IMR-90 (cell line): ENCODE measurements around the gene ZBTB40. TPM values are rescaled to one million over a fixed set of nuclear protein-coding genes. Genes with fewer than 3 reads are reported as not detected.

Experiments used
- ATAC-seq: fragments of 200-7000 bp; cut with Tn5 transposase; 2 replicates; pipeline ENCODE4 v1.9.1; 2020; ENCODE audit warnings: low read depth, mild to moderate bottlenecking, moderate library complexity
- BruUV-seq: library from RNA; stranded (reverse); fragments of 400-500 nt; replicated peaks from 2 replicates; lab custom pipeline; 2021; lab: Mats Ljungman, UMichigan
- CTCF ChIA-PET: fragments of 300-600 bp; formaldehyde crosslinking; extraction: SDS; loops from one replicate; lab custom pipeline; 2021; ENCODE audit warnings: antibody characterized with exemption; lab: Yijun Ruan, JAX
- POLR2A ChIA-PET: fragments of 300-600 bp; sonication (Branson Sonifier 250); formaldehyde crosslinking; loops from one replicate; lab custom pipeline; 2022; ENCODE audit warnings: antibody characterized with exemption; ENCODE audit not compliant: unreplicated experiment; lab: Charles Lee
- DNase-seq: peaks from one replicate; pipeline ENCODE4 v3.0.0; 2013
- H2AFZ ChIP-seq: replicated peaks from 2 replicates; pipeline ENCODE3; 2013; ENCODE audit warnings: low read length, mild to moderate bottlenecking; ENCODE audit not compliant: poor library complexity
- H2AK5ac ChIP-seq: 2 replicates; pipeline ENCODE4 v1.6.1; 2013; ENCODE audit warnings: low read depth, low read length, inconsistent platforms
- H2AK9ac ChIP-seq: replicated peaks from 2 replicates; pipeline ENCODE3; 2013; ENCODE audit warnings: mild to moderate bottlenecking, low read depth, low read length, moderate library complexity; ENCODE audit not compliant: poor library complexity
- H2BK120ac ChIP-seq: 2 replicates; pipeline ENCODE4 v1.6.1; 2013; ENCODE audit warnings: low read depth, low read length, inconsistent platforms
- H2BK15ac ChIP-seq: 3 replicates; pipeline ENCODE4 v1.6.1; 2013; ENCODE audit warnings: low read depth, low read length, inconsistent platforms
- H2BK20ac ChIP-seq: 2 replicates; pipeline ENCODE4 v1.6.1; 2013; ENCODE audit warnings: low read depth, mild to moderate bottlenecking, inconsistent platforms, low read length, moderate library complexity
- H2BK5ac ChIP-seq: 2 replicates; pipeline ENCODE4 v1.6.1; 2013; ENCODE audit warnings: mild to moderate bottlenecking, low read depth, low read length, inconsistent platforms; ENCODE audit not compliant: poor library complexity, severe bottlenecking
- H3K14ac ChIP-seq: replicated peaks from 2 replicates; pipeline ENCODE4 v1.6.1; 2013; ENCODE audit warnings: low read depth, low read length, inconsistent platforms
- H3K18ac ChIP-seq: 2 replicates; pipeline ENCODE4 v1.6.1; 2013; ENCODE audit warnings: low read depth, low read length, control low read depth
- H3K23ac ChIP-seq: 2 replicates; pipeline ENCODE4 v1.6.1; 2013; ENCODE audit warnings: low read depth, low read length, inconsistent platforms
- H3K27ac ChIP-seq: 2 replicates; pipeline ENCODE4 v1.5.1; 2013; ENCODE audit warnings: mild to moderate bottlenecking, control low read depth, low read length; ENCODE audit not compliant: insufficient read depth
- H3K27me3 ChIP-seq: 2 replicates; pipeline ENCODE4 v1.6.1; 2013; ENCODE audit warnings: low read length; ENCODE audit not compliant: control insufficient read depth, insufficient read depth
- H3K36me3 ChIP-seq: 2 replicates; pipeline ENCODE4 v1.6.1; 2013; ENCODE audit warnings: low read length, mixed read lengths; ENCODE audit not compliant: control insufficient read depth, insufficient read depth
- H3K4ac ChIP-seq: 2 replicates; pipeline ENCODE4 v1.6.1; 2013; ENCODE audit warnings: low read depth, low read length, inconsistent platforms
- H3K4me1 ChIP-seq: 2 replicates; pipeline ENCODE4 v1.6.1; 2013; ENCODE audit warnings: low read length, mixed read lengths; ENCODE audit not compliant: control insufficient read depth, insufficient read depth
- H3K4me2 ChIP-seq: 2 replicates; pipeline ENCODE4 v1.6.1; 2013; ENCODE audit warnings: low read depth, mild to moderate bottlenecking, control low read depth, low read length, moderate library complexity
- H3K4me3 ChIP-seq: 2 replicates; pipeline ENCODE4 v1.5.1; 2013; ENCODE audit warnings: low read depth, mild to moderate bottlenecking, control low read depth, low read length, moderate library complexity; ENCODE audit not compliant: insufficient read depth
- H3K56ac ChIP-seq: 2 replicates; pipeline ENCODE4 v1.6.1; 2013; ENCODE audit warnings: low read length, inconsistent platforms; ENCODE audit not compliant: insufficient read depth; ENCODE audit errors: extremely low read depth
- H3K79me1 ChIP-seq, 2 experiments: 2 replicates each; pipeline ENCODE4 v1.6.1; 2013; ENCODE audit warnings: low read length in 2 of 2, inconsistent platforms in 1 of 2, low read depth in 1 of 2
- H3K9ac ChIP-seq: 2 replicates; pipeline ENCODE4 v1.6.1; 2013; ENCODE audit warnings: low read depth, low read length, control low read depth
- H3K9me1 ChIP-seq: 2 replicates; pipeline ENCODE4 v1.6.1; 2013; ENCODE audit warnings: low read length, inconsistent platforms; ENCODE audit not compliant: insufficient read depth
- H3K9me3 ChIP-seq: 2 replicates; pipeline ENCODE4 v1.6.1; 2013; ENCODE audit warnings: low read length; ENCODE audit not compliant: control insufficient read depth, insufficient read depth
- H4K20me1 ChIP-seq: 2 replicates; pipeline ENCODE4 v1.6.1; 2013; ENCODE audit warnings: low read length, inconsistent platforms; ENCODE audit not compliant: insufficient read depth
- H4K5ac ChIP-seq: 2 replicates; pipeline ENCODE4 v1.6.1; 2013; ENCODE audit warnings: mild to moderate bottlenecking, low read depth, low read length, control low read depth
- H4K8ac ChIP-seq, 2 experiments: 2 replicates each; pipeline ENCODE4 v1.6.1; 2013; ENCODE audit warnings: low read depth in 2 of 2, low read length in 2 of 2, control low read depth in 1 of 2, inconsistent platforms in 1 of 2
- H4K91ac ChIP-seq: 2 replicates; pipeline ENCODE4 v1.6.1; 2013; ENCODE audit warnings: low read depth, low read length, inconsistent platforms; ENCODE audit not compliant: insufficient read depth
- CHD1 ChIP-seq: IDR thresholded peaks from 2 replicates; pipeline ENCODE4 v1.6.1; 2012; ENCODE audit warnings: low read depth, low read length, improper control_type of control experiment
- FOS ChIP-seq: fragments of 150-350 bp; IDR thresholded peaks from 2 replicates; pipeline ENCODE4 v1.6.1; 2016; ENCODE audit warnings: low read depth, low read length
- MAZ ChIP-seq: IDR thresholded peaks from 2 replicates; pipeline ENCODE4 v1.6.1; 2012; ENCODE audit warnings: low read depth, mild to moderate bottlenecking, low read length, improper control_type of control experiment, moderate library complexity, borderline replicate concordance
- MXI1 ChIP-seq: IDR thresholded peaks from 2 replicates; pipeline ENCODE4 v1.6.1; 2012; ENCODE audit warnings: low read depth, mild to moderate bottlenecking, low read length, moderate library complexity, borderline replicate concordance
- NFE2L2 ChIP-seq: fragments of 150-350 bp; IDR thresholded peaks from 2 replicates; pipeline ENCODE4 v1.6.1; 2016; ENCODE audit warnings: low read depth, mild to moderate bottlenecking, low read length
- POLR2A ChIP-seq: IDR thresholded peaks from 2 replicates; pipeline ENCODE4 v1.6.1; 2012; ENCODE audit warnings: mild to moderate bottlenecking, low read depth, low read length
- RCOR1 ChIP-seq: IDR thresholded peaks from 2 replicates; pipeline ENCODE4 v1.6.1; 2012; ENCODE audit warnings: mild to moderate bottlenecking, low read length, improper control_type of control experiment; ENCODE audit not compliant: insufficient replicate concordance
- RFX5 ChIP-seq: IDR thresholded peaks from 2 replicates; pipeline ENCODE4 v1.8.0; 2012; ENCODE audit warnings: low read depth, mild to moderate bottlenecking, low read length, moderate library complexity
- WGBS, 2 experiments: methylation state at CpG; one replicate each; pipeline versions ENCODE4 v1.1.5 to v1.1.7; 2013; ENCODE audit warnings: missing lambda C conversion rate in 2 of 2; ENCODE audit not compliant: insufficient read length in 1 of 2; ENCODE audit errors: extremely low coverage in 2 of 2; 5-methylcytosine and 5-hydroxymethylcytosine counted together
- dilution Hi-C: fragments of 300-500 bp; cut with HindIII; formaldehyde crosslinking; loops from one replicate; pipeline ENCODE4 v1.14.3; 2018; ENCODE audit warnings: low sequenced_read_pairs; ENCODE audit not compliant: unreplicated experiment
- in situ Hi-C: fragments of 300-500 bp; cut with MboI; formaldehyde crosslinking; loops from 3 replicates; pipeline ENCODE4 v1.14.3; 2019; ENCODE audit warnings: low sequenced_read_pairs, inconsistent platforms, mixed read lengths
- intact Hi-C: fragments of 100-400 bp; cut with micrococcal nuclease; formaldehyde crosslinking; loops from 2 replicates; pipeline ENCODE4 v1.10.0; 2022
- polyA plus RNA-seq, 3 experiments: library from polyadenylated mRNA; depleted of rRNA; stranded (reverse); fragments of >200 nt; gene quantifications; 2 replicates each; pipeline ENCODE4 v1.2.3, GENCODE V29; 2012; ENCODE audit warnings: low replicate concordance in 1 of 3
- total RNA-seq: library from RNA; depleted of rRNA; stranded (reverse); fragments of >200 nt; gene quantifications from 2 replicates; pipeline ENCODE4 v1.2.3, GENCODE V29; 2012
- TF ChIP-seq, protein P1 (sequence below): conservative IDR thresholded peaks from 2 replicates; pipeline ENCODE4 v1.5.1; 2012; ENCODE audit warnings: mild to moderate bottlenecking, low read depth, low read length, improper control_type of control experiment
- TF ChIP-seq, protein P2 (sequence below): fragments of 150-350 bp; IDR thresholded peaks from 2 replicates; pipeline ENCODE4 v1.6.1; 2016; ENCODE audit warnings: low read depth, mild to moderate bottlenecking, low read length, moderate library complexity, borderline replicate concordance

The ZBTB40 gene
- total and polyA plus RNA-seq, 2 of the 4 experiments (the other 2 are of a cell fraction), result 6.0 to 9.7 TPM

DNA sequence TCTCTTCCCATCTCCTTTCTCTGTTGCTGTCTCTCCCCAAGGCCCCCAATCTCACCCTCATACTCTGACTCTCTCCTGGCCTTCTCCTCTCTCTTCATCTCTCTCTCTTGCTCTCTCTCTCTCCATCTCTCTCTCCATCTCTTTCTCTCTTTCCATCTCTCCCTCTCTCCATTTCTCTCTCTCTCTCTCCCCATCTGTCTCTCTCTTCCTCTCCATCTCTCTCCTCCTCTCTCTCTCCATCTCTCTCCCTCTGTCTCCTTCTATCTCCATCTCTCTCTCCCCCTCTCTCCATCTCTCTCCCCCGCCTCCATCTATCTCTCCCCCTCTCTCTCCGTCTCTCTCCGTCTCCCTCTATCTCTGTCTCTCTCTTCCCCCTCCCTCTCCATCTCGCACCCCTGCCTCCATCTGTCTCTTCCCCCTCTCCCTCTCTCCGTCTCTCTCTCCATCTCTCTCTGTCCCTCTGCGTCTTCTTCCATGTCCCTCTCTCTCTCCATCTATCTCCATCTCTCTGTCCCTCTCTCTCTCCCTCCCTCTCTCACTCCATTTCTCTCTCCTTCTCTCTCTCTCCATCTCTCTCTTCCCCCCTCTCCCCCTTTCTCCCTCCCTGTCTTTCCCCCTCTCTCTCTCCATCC lies 95.7 kb downstream of the ZBTB40 start:
- ATAC-seq, result no peak
- H3K4ac ChIP-seq, result no peak overlapping the region
- CTCF ChIA-PET, result no interaction called here
- no peaks in the 10 kb centered on the region for H3K9me3 ChIP-seq
- no peak overlapping the region for H3K27ac ChIP-seq
- no TSS peak for BruUV-seq
- no peaks in the 10 kb centered on the region; the same call in 1 of the 2 replicates for H3K9me1 ChIP-seq
- H2AFZ ChIP-seq, result no peak overlapping the region
- H3K14ac ChIP-seq, result no peak overlapping the region
- no peaks in the 10 kb centered on the region for H3K36me3 ChIP-seq
- H3K23ac ChIP-seq, result no peak overlapping the region
- no peak overlapping the region for H2BK5ac ChIP-seq
- no peak overlapping the region for H3K4me3 ChIP-seq
- H3K4me1 ChIP-seq, result no peaks in the 10 kb centered on the region
- no peaks in the 10 kb centered on the region for H3K79me1 ChIP-seq
- H3K18ac ChIP-seq, result no peak overlapping the region
- H3K9ac ChIP-seq, result no peak overlapping the region
- no peak overlapping the region for H4K5ac ChIP-seq
- no peak overlapping the region for H3K4me2 ChIP-seq
- no peak overlapping the region for H2BK120ac ChIP-seq
- H4K20me1 ChIP-seq, result no peaks in the 10 kb centered on the region
- no peak for DNase-seq
- H2AK9ac ChIP-seq, result no peak overlapping the region
- intact Hi-C loops (no loop called here), in situ Hi-C loops (no loop called here), dilution Hi-C loops (no loop called here)
- POLR2A ChIA-PET, result no interaction called here
- TF ChIP-seq MXI1 (no peak), MAZ (no peak), RCOR1 (no peak), FOS (no peak), NFE2L2 (no peak), POLR2A (no peak), CHD1 (no peak), RFX5 (no peak)
- TF ChIP-seq, protein P1, sequence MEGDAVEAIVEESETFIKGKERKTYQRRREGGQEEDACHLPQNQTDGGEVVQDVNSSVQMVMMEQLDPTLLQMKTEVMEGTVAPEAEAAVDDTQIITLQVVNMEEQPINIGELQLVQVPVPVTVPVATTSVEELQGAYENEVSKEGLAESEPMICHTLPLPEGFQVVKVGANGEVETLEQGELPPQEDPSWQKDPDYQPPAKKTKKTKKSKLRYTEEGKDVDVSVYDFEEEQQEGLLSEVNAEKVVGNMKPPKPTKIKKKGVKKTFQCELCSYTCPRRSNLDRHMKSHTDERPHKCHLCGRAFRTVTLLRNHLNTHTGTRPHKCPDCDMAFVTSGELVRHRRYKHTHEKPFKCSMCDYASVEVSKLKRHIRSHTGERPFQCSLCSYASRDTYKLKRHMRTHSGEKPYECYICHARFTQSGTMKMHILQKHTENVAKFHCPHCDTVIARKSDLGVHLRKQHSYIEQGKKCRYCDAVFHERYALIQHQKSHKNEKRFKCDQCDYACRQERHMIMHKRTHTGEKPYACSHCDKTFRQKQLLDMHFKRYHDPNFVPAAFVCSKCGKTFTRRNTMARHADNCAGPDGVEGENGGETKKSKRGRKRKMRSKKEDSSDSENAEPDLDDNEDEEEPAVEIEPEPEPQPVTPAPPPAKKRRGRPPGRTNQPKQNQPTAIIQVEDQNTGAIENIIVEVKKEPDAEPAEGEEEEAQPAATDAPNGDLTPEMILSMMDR, result no peak
- TF ChIP-seq, protein P2, sequence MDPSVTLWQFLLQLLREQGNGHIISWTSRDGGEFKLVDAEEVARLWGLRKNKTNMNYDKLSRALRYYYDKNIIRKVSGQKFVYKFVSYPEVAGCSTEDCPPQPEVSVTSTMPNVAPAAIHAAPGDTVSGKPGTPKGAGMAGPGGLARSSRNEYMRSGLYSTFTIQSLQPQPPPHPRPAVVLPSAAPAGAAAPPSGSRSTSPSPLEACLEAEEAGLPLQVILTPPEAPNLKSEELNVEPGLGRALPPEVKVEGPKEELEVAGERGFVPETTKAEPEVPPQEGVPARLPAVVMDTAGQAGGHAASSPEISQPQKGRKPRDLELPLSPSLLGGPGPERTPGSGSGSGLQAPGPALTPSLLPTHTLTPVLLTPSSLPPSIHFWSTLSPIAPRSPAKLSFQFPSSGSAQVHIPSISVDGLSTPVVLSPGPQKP, result no peak
- H2BK15ac ChIP-seq, result no peak overlapping the region
- no peak overlapping the region for H4K91ac ChIP-seq
- no peak overlapping the region for H2BK20ac ChIP-seq
- H2AK5ac ChIP-seq, result no peak overlapping the region
- no peak overlapping the region for H4K8ac ChIP-seq
- WGBS, 2 experiments, result 51% methylated on average over 4 of the region's 6 CpGs; no CpG with 5 or more reads in 1 of the 2 experiments
- H3K27me3 ChIP-seq, result peaks cover 86% of the 10 kb centered on the region
- H3K56ac ChIP-seq, result no peak overlapping the region
